Activated CD4-positive, CD25-positive, alpha-beta regulatory T cell treated with anti-CD3 and anti-CD28 coated beads, Interleukin-2, amount 50 U/mL, for 72 hours (primary cell): Measurements from ENCODE around the gene ZNF224.
A peak's percentile ranks its signal among the peaks of the same experiment; 100 is the strongest.
"Not testable (repeated sequence)": the region's sequence is repeated elsewhere in the genome, so short reads cannot be mapped to it uniquely, and the experiment has no call there.

Experiments used
- DNase-seq: peaks from one replicate; pipeline ENCODE4 v3.0.0; 2021

The ZNF224 gene

DNA sequence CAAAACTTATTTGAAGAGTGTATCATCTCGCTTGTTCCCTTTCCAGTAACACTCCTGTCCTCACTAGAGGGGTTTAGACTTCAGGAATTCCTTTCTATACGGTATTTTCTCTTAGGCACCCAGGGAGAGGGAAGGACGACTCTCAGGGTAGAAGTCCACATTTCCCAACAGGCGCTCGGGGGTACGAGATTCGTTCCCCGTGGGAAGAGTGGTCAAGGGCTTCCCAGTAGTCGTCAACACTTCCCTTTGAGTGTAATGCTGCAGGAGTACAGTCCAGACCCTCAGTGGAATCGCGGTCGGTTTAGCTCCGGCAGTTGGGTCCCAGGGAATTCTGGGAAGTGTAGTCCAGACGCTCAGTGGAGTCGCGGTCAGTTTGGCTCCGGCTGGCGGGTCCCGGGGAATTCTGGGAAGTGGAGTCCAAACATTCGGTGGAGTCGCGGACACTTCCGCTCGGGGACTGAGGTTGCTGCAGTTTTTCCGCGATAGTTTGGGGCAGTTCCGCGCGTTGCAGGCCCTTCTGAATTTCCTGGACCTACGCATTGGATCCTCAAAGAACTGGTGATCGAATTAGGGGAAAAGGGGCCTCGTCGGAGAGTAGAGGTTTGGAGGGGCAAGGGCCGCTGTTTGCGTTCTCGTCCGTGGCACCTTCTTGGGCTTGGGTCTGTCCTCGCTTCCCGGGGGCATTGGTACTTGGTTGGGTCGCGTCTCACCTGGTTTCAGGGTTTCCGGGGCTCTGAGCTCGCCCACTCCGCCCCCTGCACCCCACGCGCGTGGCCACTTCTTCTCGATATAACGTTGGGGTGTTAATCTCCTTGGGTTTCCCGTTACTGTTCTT lies at the start of gene ZNF224:
Gene ZNF224, plus strand, starts transcription at position 431 of the 835 bp plus-strand sequence. CDS start 3,513 bp downstream, outside the sequence.
- DNase-seq: peak; percentile 67

DNA sequence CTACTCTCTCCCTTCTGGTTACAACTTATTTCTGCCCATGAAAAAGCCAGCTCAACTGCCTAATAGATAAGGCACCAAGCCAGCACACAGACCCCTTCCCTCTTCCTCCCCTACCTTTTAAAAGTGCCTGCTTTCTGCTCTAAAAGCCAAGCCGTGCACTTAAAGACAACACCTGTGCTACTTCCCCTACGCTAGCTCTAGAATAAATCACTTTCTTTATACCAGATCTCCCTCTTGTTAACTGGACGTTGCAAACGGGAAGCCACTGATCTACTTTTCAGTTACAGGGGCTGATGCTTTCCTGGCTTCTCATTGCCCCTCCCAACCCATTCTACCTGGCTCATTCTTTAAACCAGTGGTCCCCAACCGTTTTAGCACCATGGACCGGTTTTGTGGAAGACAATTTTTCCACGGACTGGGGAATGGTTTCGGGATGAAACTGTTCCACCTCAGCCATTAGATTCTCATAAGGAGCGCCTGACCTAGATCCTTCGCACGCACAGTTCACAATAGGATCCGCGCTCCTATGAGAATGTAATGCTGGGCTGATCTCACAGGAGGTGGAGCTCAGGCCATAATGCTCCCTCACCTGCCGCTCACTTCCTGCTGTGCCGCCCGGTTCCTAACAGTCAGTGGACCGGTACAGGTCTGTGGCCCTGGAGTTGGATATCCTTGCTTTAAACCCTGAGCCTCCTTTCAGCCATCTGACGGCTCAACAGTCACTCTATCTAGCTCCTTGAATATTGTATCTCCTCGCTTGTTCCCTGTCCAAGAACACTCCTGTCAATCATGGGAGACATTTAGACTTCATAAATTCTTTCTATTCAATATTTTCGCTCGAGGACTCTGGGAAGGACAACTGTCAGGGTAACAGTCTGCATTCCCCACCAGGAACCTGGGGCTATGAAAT lies 43.2 kb upstream of the ZNF224 start:
- no peak for DNase-seq

- peak; percentile 49 for DNase-seq
Measured at GRCh38 chr19:44051650-44052402, 42.3 kb upstream of the ZNF224 start, which contains the start of gene ZNF223. TSS of gene ZNF223 (plus strand) at chr19:44052036. CDS start at chr19:44055177, 3,141 bp downstream.

DNA sequence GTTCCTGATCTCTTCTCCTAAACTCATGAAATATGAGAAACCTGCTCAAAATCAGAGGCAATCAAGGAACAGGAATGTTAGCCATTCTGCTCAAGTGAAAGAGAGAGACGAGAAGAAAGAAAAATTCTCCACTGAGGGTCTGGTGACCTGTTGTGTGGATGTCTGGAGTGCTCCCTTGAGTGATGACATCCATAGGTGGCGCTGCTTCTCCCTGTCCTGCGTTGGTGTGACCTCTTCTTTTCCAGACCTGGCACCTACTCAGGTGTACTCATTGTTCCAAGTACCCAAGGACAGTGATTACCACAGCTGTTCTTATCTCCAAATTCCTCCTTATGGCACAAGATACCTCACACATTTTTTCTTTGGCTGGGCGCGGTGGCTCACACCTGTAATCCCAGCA lies 38.3 kb upstream of the ZNF224 start:
- no peak for DNase-seq

DNA sequence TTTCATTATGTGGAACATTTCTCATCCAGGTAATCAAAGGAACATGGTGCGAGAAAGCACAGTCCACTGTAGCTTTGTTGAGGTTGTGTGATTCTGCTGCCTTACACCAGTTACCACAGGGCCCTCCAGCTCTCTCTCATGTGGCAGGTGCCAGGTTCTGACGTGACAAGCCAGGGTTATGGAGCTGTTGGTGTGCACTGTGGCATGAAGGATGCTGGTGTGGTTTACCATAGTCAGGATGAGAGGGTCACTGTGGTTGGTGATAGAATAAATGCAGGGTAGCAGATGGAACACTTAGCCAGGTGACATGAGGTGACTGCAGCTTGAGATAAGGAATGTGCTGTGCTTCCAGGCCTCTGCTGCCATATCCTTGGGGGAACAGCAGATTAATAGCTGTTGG lies 34.9 kb upstream of the ZNF224 start:
- no peak for DNase-seq

DNA sequence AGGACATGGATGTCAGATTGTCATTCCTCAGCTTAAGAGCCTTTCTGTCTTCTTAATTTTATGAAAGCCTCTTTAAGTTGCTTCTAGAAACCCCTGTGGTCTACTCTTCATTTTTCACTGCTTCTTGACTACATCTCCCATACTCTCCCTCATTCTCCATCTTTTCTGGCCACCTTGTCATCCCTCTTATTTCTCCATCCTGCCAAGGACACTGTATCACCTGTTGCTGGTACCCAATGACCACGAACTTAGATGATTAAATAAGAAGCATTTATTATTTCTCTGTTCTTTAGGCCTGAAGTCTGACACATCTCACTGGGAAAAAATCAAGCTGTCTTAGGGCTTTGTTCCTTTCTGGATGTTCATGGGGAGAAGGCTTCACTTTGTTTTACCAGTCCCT lies 33.1 kb upstream of the ZNF224 start:
- no peak for DNase-seq

- DNase-seq: no peak
Measured at GRCh38 chr19:44066305-44066704, 27.9 kb upstream of the ZNF224 start.

- no peak for DNase-seq
Measured at GRCh38 chr19:44069415-44069814, 24.7 kb upstream of the ZNF224 start.

GRCh38 chr19:44071824-44072542 lies 22.2 kb upstream of the ZNF224 start, which contains the start of gene ZNF284:
TSS of gene ZNF284 (plus strand) at chr19:44072159. CDS start at chr19:44076390, 4,231 bp downstream.
- peak; percentile 72 for DNase-seq

- no peak for DNase-seq
Measured at GRCh38 chr19:44072543-44073401, 21.4 kb upstream of the ZNF224 start.

DNA sequence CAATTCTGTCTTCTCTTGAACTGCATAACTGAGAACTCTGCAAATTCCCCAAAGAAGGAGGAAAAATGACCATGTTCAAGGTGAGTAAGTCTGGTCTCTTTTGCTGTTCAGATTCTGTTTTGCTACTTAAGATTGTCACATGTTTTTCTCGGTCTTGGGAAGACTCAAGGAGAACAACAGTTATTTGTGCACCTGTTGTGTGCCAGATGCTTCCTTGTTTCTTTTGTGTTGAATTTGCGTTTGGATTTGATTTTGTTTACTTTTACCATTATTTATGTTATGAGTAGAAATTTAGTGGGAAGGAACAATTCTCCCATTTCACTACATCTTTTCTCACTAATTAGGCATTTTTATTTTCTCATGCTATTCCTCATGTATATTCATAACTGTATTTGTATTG lies 17.8 kb upstream of the ZNF224 start:
- DNase-seq: no peak

DNA sequence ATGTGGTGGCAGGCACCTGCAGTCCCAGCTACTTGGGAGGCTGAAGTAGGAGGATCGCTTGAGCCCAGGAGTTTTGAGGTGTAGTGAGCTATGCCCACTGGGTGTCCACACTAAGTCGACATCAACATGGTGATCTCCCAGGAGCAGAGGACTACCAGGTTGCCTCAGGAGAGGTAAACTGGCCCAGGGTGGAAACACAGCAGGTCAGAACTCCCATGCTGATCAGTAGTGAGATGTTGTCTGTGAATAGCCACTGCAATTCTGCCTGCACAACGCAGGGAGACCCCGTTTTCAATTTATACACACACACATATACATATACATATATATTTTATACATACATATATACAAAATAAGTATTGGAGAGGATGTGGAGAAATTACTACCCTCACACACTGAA lies 2.1 kb upstream of the ZNF224 start:
- DNase-seq: no peak

DNA sequence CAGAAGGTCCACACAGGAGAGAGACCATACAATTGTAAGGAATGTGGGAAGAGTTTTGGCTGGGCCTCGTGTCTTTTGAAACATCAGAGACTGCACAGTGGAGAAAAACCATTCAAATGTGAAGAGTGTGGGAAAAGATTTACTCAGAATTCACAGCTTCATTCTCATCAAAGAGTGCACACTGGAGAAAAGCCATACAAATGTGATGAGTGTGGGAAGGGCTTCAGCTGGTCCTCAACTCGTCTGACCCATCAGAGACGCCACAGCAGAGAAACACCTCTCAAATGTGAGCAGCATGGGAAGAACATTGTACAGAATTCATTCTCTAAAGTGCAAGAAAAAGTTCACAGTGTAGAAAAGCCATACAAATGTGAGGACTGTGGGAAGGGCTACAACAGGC lies 13.6 kb downstream of the ZNF224 start:
- no peak for DNase-seq

- no peak for DNase-seq
Measured at GRCh38 chr19:44109458-44109857, 15.3 kb downstream of the ZNF224 start.

DNA sequence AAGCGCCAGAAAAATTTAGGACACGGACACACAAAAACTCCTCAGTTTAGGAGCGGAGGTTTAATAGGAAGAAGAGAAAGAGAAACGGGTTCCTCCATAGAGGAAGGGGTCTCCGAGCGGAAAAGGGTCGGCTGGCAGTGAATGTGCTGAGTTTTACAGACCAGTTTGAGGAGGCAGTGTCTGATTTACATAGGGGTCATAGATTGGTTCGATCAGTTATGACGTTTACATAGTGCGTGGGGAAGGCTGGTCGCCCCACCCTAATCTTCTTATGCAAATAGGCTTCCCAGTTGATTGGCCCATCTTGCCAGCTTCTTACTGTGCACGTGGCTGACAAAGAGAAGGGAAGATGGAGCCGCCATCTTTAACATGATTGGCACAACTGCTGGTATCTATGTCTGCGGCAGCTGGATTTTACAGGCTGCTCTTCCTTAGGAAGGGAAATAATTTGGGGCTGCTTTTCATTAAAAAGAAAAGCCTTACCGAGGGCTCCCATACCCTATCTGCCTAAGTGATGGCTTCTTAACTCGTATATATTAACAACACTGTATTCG lies 17.8 kb downstream of the ZNF224 start:
- no peak for DNase-seq

DNA sequence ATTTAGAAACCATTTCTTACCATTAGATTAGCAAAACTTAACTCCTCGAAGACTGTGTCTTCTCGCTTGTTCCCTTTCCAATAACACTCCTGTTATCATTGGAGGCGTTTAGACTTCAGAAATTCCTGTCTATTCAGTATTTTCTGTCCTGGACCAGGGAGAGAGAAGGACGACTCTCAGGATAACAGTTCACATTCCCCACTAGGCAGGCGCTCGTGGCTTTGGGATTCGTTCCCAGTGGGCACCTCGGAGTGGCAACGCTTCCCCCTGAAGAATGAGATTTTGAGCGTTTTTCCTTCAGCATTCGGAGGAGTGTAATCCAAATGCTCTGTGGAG lies 18.6 kb downstream of the ZNF224 start:
- DNase-seq: no peak

DNA sequence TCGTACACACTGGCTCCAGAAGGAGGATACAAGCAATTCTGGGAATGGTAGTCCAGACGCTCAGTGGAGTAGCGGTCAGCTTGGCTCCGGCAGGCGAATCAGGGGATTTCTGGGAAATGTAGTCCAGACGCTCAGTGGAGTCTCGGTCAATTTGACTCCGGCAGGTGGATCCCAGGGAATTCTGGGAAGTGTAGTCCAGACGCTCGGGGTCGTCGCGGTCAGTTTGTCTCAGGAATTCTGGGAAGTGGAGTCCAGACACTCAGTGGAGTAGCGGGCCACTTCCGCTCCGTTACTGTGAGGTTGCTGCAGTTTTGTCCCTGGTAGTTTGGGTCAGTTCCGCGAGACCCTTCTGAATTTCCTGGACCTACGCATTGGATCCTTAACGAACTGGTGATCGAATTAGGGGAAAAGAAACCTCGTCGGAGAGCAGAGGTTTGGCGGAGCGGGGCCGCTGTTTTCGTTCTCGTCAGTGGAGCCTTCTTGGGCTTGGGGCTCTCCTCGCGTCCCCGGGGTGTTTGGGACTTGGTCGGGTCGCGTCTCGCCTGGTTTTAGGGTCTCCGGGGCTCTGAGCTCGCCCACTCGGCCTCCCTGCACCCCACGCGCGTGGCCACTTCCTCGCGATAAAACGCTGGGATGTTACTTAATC lies 19.1 kb downstream of the ZNF224 start, which contains the start of gene ZNF225:
Gene ZNF225, plus strand, starts transcription at position 262 of the 646 bp plus-strand sequence. CDS start 2,429 bp downstream, outside the sequence.
- DNase-seq: peak; percentile 69

GRCh38 chr19:44113784-44114390 lies 19.7 kb downstream of the ZNF224 start:
- no peak for DNase-seq

DNA sequence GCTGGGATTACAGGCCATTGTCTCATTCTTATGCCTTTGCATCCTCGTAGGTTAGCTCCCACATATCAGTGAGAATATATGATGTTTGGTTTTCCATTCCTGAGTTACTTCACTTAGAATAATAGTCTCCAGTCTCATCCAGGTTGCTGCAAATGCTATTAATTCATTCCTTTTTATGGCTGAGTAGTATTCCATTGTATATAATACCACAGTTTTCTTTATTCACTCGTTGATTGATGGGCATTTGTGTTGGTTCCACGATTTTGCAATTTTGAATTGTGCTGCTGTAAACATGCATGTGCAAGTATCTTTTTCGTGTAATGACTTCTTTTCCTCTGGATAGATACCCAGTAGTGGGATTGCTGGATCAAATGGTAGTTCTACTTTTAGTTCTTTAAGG lies 27.0 kb downstream of the ZNF224 start:
- not testable (repeated sequence) for DNase-seq

- no peak for DNase-seq
Measured at GRCh38 chr19:44131955-44132354, 37.8 kb downstream of the ZNF224 start.
